Neural progenitor cell (in vitro differentiated cells): ENCODE results near the gene FGD3.

Source experiments
- EZH2 ChIP-seq: fragments of 200-600 bp; sonication (generic); IDR thresholded peaks from 2 replicates; pipeline ENCODE4 v1.6.1; 2017; ENCODE audit warnings: antibody characterized with exemption, mild to moderate bottlenecking, moderate library complexity
- TF ChIP-seq, protein P1 (sequence below): fragments of 200-600 bp; sonication (generic); IDR thresholded peaks from 2 replicates; pipeline ENCODE4 v1.5.1; 2017; ENCODE audit warnings: antibody characterized with exemption, mild to moderate bottlenecking

DNA sequence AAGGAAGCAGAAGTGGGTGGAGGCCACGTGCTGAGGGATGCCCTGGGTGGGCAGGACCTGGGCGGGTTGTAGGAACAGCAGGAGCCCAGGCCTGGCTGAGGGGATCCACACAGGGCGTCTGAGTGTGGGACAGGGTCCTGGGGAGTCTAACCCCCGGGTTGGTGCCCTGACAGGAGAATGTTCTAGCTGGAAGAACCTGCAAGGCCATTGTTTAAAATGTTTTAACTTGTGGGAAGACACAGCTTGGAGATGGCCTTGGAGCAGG is 77.3 kb downstream of the FGD3 start:
- TF ChIP-seq, protein P1, sequence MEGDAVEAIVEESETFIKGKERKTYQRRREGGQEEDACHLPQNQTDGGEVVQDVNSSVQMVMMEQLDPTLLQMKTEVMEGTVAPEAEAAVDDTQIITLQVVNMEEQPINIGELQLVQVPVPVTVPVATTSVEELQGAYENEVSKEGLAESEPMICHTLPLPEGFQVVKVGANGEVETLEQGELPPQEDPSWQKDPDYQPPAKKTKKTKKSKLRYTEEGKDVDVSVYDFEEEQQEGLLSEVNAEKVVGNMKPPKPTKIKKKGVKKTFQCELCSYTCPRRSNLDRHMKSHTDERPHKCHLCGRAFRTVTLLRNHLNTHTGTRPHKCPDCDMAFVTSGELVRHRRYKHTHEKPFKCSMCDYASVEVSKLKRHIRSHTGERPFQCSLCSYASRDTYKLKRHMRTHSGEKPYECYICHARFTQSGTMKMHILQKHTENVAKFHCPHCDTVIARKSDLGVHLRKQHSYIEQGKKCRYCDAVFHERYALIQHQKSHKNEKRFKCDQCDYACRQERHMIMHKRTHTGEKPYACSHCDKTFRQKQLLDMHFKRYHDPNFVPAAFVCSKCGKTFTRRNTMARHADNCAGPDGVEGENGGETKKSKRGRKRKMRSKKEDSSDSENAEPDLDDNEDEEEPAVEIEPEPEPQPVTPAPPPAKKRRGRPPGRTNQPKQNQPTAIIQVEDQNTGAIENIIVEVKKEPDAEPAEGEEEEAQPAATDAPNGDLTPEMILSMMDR: no peak
- TF ChIP-seq EZH2: no peak
